Measurements from ENCODE around the gene COL1A2.

The COL1A2 gene

DNA sequence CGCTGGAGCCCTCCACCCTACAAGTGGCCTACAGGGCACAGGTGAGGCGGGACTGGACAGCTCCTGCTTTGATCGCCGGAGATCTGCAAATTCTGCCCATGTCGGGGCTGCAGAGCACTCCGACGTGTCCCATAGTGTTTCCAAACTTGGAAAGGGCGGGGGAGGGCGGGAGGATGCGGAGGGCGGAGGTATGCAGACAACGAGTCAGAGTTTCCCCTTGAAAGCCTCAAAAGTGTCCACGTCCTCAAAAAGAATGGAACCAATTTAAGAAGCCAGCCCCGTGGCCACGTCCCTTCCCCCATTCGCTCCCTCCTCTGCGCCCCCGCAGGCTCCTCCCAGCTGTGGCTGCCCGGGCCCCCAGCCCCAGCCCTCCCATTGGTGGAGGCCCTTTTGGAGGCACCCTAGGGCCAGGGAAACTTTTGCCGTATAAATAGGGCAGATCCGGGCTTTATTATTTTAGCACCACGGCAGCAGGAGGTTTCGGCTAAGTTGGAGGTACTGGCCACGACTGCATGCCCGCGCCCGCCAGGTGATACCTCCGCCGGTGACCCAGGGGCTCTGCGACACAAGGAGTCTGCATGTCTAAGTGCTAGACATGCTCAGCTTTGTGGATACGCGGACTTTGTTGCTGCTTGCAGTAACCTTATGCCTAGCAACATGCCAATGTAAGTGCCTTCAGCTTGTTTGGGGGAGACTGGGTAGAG lies at the start of gene COL1A2:
TSS of gene COL1A2 (plus strand) at position 459 of the 704 bp plus-strand sequence. CDS start at position 596, 137 bp downstream.
- no peak for DNase-seq (ENCODE audit: low read depth in 2 of 2)

DNA sequence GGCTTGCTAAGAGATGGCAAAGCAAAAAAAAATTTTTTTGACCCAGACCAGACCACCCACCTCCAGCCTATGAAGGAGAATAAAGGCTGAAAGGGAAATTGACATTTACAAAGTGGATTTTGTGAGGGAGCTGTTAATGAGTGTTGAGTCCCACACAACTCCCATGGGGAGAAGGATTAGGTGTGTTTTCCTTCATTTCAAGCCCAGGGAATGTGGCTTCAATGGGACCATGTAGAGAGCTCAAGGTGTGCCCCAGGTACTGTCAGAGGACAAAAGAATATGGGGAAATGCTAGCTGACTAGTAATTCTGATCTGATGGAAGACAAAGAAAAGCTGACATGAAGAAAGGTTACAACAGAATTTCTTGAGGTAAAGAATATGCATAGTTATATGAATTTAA lies 48.8 kb upstream of the COL1A2 start:
- DNase-seq (ENCODE audit: low read depth in 2 of 2): no peak

DNA sequence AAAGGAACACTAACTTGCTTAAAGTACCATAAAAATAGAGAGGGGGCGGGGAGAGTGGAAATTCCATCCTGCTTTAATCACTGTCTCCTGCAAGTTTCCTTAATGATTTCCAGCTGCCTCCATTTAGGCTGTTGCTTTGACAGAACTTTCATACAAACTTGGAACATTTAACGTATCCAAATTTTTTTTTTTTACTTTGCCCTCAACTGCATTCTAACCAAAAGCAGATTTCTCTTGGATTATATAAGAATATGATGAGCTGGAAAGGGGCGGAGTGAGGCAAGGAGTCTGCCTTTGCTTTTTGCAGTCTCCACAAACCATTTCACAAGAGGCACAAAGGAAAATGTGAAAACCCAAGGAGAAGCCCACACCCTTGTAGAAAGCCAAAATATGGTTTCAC lies 46.6 kb upstream of the COL1A2 start:
- no peak for DNase-seq (ENCODE audit: low read depth in 2 of 2)

- no peak for DNase-seq (ENCODE audit: low read depth in 2 of 2)
Measured at GRCh38 chr7:94350734-94351133, 44.0 kb upstream of the COL1A2 start.

DNA sequence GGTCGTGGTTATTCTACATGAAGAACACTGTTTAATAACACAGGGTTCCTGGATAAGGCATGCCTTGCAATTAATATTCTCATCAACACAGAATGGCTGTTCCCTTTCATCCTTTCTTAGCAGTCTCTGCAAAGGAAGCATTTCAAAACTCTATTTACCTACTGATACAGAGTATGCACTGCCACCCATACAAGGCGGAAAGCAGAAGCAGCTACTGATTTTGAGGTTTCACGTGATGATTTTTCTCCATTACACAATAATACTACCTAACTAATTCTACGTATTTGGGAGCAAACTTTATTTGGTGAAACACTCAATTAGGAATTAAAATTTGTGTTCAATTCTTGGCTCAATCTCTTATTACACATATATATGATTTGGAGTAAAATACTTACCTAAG lies 43.0 kb upstream of the COL1A2 start:
- no peak for DNase-seq (ENCODE audit: low read depth in 2 of 2)

GRCh38 chr7:94352887-94353286 lies 41.8 kb upstream of the COL1A2 start:
- DNase-seq (ENCODE audit: low read depth in 2 of 2): no peak

DNA sequence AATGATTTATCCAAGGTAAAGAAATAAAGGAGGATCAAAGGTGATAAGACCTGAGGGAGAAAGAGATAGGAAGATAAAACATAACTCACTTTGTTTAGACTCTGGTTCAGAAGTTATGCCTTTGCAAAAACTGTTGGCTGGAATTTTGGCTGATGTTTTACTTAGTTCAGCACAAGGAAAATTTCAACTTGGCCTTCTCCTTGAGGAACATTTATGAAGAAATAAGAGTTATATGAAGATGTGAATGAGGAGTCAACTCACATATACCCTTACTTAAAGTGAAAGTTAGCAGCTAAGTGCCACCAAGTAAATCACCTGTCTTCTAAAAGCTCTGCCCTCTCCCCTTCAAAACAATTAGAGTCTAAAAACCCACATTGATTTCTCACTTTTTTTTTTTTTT lies 39.7 kb upstream of the COL1A2 start:
- no peak for DNase-seq (ENCODE audit: low read depth in 2 of 2)

DNA sequence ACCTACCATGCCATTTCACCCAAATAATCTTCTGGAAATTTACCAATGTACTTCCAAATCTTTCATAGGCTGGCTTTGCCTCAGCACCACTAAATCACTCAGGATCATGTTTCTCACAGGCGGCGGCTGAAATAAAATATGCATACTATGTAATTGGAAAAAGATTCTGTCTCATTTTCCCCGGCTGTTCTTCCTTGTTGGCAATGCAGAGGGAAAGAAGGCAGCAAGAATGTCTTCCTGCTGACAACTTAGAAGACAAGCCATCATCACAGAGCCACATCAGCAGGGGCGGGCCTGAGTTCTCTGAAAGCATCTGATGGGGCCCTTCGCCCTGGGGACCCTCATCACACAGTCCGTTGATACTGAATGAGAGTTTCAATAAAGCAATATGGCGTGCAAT lies 39.2 kb upstream of the COL1A2 start:
- DNase-seq (ENCODE audit: low read depth in 2 of 2): no peak

DNA sequence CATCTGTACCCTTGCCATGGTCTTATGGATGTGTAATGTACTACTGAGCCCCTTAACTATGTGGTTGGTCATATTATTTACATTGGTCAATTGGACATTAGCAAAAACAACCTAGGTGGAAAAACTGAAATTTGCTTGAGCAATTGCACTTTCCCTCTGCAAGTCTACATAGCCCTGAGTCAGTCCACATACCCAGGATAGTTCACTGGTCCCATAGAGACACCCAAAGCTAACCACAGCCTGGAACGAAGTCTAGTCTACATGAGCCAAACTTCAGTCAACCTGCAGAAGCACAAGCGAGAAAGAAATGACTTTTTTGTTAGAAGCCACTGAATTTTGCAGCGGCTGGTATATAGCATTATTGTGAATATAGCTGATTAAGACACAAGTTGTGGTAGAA lies 37.6 kb upstream of the COL1A2 start:
- no peak for DNase-seq (ENCODE audit: low read depth in 2 of 2)

DNA sequence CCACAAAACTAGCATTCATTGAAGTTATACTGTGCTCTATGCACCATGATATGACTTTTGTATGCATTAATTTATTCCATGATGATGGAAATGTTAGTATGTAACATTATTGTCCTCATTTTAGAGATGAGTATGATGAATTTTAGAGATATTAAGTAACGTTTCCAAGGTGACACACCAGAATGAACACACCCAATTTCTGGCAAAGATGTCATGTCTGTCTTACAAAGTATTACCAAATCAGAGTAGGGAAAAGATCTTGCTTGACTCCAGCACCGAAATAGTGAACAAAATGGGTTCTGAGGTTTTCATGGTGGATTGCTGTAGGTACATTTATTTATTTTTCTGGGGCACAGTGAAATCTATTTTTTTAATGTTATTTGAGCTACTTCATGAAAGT lies 33.8 kb upstream of the COL1A2 start:
- DNase-seq (ENCODE audit: low read depth in 2 of 2): no peak

DNA sequence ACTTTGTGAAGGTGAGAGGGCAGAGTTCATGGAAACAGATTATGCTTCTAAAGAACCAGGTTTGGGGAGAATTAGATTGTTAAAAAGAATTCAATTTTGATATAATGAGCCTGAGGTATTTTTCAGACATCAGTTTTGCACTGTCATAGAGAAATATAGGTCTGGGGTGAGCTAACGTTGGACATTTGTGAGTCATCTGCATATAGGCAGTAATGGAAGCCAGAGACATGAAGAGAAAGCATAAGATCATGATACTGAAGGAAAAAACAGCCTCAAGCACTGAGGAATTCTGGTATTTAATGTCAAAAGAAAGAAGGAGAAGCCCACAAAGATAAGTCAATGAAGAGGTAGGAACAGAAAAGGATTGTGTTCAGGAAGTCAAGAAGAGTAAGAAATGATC lies 32.4 kb upstream of the COL1A2 start:
- no peak for DNase-seq (ENCODE audit: low read depth in 2 of 2)

DNA sequence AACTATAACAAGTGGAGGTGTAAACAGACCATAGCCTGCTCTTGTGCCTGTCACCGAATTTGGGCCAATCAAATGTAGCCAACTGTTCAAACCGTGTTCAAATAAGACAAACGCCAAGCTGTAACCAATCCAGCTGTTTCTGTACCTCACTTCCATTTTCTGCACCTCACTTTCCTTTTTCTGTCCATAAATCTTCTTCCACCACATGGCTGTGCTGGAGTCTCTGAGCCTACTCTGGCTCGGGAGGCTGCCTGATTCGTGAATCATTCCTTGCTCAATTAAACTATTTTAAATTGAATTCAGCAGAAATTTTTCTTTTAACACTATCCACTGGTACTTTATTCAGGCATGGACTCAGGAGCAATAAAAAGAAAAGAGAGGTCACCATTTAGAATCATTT lies 29.9 kb upstream of the COL1A2 start:
- DNase-seq (ENCODE audit: low read depth in 2 of 2): no peak

GRCh38 chr7:94366163-94366562 lies 28.5 kb upstream of the COL1A2 start:
- no peak for DNase-seq (ENCODE audit: low read depth in 2 of 2)

GRCh38 chr7:94366832-94367231 lies 27.9 kb upstream of the COL1A2 start:
- no peak for DNase-seq (ENCODE audit: low read depth in 2 of 2)

DNA sequence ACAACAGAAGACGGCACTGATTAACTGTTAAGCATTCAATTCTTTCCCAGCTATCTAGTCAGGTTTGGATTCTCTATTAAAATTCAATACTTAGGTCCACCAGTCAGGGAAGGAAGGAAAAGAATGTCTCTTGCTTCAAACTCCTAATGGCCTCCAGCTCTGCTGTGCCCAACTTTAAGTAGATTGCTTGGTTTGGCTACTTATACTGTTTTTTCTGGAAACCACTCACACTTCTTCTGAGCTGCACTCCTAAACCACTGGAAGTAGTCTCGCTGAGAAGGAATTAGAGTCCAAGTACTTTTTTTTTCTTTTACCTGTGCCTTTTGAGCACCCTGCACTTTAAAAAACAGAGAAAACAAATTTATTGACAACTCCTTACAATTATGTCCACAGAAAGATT lies 26.7 kb upstream of the COL1A2 start:
- no peak for DNase-seq (ENCODE audit: low read depth in 2 of 2)

GRCh38 chr7:94368371-94368791 lies 26.3 kb upstream of the COL1A2 start:
- no peak for DNase-seq (ENCODE audit: low read depth in 2 of 2)

GRCh38 chr7:94374231-94374630 lies 20.5 kb upstream of the COL1A2 start:
- DNase-seq (ENCODE audit: low read depth in 2 of 2): no peak

GRCh38 chr7:94374721-94375566 lies 19.8 kb upstream of the COL1A2 start:
- no peak for DNase-seq (ENCODE audit: low read depth in 2 of 2)

DNA sequence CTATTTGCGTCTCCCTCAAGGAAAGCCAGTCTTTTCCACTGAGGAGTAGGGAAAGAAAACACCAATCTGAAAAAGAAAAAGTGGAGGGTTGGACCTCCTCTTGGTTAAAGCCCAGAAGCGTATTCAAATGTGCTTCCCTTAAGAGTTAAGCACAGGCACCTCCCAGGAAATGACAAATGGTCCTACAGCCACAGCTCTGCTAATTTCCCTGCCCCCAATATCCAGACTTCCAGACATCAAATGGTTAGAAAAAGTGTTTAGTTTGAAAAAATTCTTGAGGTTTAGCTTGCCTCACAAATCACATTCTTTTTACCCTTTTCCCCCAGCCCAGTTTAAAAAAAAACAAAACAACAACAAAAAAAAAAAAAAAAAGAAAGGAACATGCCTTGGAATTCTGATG lies 19.0 kb upstream of the COL1A2 start:
- DNase-seq (ENCODE audit: low read depth in 2 of 2): no peak

DNA sequence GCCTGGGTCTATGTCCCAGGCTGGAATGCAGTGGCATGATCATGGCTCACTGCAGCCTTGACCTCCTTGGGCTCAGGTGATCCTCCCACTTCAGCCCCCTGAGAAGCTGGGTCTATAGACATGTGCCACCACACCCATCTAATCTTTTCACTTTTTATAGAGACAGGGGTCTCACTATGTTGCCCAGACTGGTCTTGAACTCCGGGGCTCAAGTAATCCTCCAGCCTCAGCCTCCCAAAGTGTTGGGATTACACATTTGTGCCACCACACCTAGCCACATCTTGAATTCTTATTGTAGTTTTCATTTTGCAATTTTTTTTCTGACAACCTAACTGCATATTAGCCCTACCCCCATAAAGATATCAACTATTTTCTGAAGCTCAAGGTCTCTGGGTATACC lies 18.4 kb upstream of the COL1A2 start:
- DNase-seq (ENCODE audit: low read depth in 2 of 2): no peak

DNA sequence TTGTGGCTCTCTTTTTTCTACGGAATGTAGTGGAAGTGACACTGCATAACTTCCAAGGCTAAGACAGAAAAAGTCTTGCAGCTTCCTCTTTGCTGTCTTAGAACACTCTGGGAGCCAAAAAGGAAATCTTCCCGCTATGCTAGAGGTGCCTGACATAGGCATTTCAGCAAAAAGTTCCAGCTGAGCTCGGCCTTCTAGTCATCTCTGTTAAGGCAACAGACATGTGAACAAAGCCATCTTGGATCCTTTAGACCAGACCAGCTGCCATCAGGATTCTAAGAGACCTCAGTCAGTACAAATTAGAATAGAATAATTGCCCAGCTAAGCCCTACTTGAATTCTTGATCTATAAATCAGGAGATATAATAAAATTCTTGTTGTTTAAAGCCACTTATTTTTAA lies 16.3 kb upstream of the COL1A2 start:
- DNase-seq (ENCODE audit: low read depth in 2 of 2): no peak

- no peak for DNase-seq (ENCODE audit: low read depth in 2 of 2)
Measured at GRCh38 chr7:94380264-94380663, 14.4 kb upstream of the COL1A2 start.

DNA sequence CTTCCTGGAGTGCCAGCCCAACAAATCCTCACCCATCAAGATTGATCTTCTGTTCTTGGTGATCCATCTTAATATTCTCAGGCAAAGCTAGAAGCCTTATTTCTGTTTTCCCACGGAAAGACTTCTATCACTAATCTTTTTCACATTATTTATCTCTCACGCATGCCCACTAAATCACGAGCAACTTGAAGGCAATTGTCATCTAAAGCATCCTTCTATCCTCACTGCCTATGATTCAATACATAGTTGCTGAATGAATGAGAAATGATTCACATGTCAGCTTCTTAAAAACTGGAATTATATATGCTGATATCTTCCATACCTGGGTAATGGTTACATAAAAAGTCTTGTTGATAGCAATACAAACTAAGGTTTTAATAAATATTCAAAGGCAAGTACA lies 12.6 kb upstream of the COL1A2 start:
- DNase-seq (ENCODE audit: low read depth in 2 of 2): no peak
